T-helper 9 cell (primary cell): ENCODE results near the gene HMCN2.

Experiments used
- DNase-seq: peaks from one replicate; pipeline ENCODE4 v3.0.0-alpha.2; 2020

The HMCN2 gene

DNA sequence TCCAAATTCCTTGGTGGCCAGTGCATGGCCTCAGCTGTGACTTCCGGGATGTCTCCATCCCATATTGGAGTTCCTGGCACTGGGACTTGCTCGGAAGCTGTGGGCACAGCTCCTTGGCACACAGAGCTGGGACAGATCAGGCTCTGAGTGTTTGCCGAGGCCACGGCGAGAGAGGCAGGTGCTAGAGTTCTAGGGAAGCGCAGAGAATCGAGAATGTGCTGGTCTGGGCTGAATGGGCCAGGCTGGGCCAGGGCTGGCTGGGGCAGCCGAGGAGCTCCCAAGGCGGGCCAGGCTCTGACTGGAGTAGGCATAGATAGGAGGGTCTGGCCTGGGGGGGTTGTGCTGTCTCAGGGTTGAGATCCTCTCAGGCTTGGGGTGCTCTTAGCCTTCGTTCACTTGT, 45.4 kb downstream of the HMCN2 start:
- no peak for DNase-seq

DNA sequence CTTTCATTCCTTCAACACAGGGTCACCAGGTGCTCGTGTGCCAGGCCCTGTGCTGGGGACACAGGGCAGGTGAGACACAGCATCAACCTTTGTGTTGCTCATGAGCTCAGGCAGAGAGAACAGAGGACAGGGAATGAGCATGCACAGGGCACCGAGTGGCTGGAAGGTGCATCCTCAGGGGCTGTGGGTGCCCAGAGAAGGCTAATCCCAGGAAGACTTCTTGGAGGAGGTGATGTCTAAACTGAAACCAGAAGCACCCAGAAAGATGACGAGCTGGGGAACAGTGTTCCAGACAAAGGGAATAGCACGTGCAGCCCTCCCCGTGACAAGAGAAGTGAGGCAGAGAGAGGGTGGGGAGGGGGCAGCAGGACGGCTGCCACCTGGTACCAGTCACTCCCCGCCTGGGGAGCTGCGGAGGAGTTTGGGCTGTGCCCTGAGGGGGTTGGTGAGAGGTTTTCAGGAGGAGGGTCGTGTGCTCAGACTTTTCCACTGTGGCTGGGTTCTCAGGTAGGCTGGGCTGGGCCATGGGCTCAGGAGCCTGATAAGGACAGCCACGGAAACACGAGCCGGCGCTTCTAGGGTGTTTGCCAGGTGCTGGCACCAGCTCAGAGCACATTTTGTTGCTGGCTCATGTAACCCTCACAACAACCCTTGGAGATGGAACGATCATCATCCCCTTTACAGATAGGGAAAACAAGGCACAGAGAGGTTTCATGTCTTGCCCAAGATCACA, 46.0 kb downstream of the HMCN2 start:
- DNase-seq: no peak

DNA sequence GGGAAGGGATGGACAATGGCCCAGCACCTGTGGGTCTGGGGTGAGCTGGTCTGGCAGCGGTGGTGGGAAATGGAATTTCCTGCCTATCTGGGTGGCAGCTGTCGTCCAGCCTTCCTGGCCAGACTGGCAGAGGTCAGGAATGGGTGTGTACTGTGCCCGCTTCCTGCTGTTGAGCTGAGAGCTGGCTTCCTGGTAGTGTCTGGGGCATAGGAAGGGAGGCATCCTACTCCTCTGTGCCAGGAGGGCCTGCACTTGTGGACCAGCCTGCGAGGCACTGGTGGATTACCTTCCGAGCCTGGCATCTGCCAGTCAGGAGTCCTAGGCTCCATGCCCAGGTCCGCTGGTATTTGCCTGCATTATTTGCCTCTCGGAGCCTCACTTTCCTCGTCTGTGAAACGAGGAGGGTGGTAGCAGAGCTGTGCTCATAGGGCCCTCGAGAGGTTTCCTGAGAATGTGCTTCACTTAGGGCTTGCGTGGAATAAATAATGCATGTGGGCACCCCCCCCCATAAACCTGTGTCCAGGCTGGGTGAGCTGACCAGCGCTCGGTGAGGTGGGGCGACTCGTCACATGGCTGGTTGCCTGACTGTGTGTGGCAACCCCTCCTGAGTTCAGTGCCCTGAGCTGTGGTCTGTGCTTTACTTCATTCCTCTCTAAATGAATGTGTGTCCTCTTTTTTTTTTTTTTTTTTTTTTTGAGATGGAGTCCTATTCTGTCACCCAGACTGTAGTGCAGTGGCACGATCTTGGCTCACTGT, 47.7 kb downstream of the HMCN2 start:
- DNase-seq: no peak

DNA sequence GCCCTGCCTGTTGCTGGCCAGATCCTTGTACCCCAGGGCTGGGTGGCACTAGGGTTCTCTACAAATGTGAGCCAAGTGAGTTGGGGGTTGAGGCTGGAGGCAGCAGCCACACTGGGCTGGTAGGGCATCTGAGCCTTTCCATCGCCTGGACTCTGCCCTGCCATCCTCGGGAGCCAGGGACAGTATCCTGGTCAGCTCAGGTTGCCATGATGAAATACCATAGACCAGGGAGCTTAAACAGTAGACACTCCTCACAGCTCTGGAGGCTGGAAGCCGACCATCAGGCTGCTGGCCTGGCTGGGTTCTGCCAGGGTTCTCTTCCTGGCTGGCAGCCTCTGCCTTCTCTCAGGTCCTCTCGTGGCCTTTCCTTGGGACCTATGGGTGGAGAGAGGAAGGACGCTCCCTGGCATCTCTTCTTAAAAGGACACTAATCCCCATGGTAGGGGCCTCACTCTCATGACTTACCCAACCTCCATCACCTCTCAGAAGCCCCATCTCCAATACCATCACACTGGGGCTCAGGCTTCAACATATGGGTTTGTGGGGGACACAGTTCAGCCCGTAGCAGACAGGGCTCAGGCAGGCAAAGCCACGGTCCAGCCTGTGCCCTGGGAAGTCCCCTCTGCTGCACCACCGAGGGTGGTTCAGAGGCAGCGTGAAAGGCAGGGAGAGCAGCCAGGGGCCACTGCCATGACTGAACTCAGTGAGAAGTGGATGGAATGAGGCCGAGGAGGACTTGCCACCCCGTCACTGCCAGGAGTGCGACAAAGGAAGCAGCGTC, 50.1 kb downstream of the HMCN2 start:
- DNase-seq: no peak

DNA sequence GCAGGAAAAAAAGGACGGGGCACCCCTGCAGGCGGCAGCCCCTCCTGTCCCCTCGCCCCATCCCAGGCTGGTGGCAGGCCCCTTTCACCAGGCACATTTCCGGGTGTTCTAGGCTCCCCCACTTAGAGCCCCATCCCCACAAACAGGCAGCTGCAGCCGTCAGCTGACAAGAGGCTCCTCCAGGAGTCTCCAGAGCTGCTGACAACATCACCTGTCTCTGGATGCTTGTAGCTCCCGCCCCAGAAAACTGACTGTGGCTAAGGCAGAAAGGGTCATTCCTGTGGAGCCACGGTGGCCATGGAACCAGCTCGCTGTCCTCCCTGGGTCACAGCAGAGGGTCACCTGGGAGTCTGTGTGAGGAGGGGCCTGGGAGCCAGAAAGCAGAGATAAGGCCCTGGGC, 50.9 kb downstream of the HMCN2 start:
- DNase-seq: no peak

DNA sequence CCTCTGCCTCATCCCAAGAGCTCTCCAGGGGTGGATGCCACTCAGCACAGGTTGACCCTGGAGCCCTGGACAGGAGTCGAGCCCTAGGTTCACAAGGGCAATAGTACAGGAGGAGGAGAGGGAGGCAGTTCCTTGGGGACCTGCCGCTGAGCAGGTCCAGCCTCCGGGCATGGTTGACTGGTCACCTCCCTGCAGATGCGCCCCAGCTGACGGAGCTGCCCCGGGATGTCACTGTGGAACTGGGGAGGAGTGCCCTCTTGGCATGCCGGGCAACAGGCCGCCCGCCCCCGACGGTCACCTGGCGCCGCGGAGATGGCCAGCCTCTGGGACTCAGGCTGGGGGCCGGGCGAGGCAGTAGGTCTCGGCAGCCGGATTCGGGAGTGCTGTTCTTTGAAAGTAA, 53.7 kb downstream of the HMCN2 start:
- no peak for DNase-seq

DNA sequence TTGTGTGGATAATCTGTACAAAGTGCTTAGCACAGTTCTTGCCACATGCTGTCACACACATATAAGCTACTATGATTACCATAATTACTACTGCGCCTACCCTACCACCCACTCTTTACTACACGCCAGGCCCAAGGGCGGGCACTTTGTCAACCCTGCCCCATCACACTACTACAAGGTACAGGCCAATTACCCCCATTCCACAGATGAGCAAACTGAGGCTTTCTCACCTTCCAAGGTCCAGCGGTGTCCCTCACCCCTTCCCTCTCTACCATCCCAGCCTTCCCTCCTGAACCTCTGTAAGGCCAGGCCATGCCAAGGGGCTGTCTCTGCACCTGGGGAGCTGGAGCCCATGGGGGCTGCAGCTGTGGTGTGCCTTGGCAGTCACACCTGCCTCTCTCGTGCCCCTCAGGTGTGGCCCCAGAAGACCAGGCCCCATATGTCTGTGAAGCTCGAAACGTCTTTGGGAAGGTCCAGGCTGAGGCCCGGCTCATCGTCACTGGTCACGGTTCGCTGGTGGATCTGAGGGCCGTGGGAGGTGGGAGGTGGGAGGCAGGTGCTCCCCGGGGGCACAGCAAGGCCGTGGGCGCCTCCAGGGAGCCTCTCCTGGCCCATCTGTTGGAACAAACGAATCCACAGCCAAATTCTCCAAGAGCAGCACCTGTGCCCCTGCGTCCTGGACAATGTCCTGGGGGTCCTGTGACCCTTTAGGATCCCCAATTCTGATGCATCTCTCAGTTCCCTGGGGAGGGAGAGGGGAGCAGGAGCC, 54.6 kb downstream of the HMCN2 start:
- DNase-seq: no peak

DNA sequence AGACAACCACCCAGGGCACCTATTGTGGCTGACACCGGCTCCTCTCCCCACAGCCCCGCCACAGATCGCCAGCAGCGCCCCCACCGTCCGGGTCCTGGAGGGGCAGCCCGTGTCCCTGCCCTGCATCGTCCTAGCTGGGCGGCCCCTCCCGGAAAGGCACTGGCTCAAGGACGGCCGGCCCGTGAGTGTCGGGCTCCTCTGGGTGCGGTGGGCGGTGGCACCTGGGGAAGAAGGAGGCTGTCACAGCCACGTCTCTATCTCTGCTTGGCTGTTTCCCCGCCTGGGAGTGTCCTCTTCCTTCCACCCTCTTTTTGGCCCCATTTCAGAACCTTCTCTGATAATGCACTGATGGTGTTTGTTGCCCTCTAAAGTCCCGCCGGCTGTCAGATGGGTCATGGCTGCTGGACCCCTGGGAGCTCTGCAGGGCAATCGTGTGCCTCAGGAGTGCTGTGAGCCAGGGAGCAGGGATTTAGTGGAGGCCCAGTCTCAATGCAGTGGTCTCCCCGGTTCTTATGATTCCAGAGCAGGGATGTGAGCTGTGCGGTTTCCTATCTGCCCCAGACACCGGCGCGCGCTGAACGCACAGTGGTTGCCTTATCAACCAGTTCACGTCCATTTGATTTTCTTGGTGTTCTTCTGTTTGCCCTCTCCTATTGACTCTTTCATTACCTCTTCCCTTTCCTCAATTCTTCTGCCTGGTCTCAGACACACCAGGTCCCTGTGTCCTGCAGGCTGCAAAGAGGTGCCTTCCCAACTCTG, 55.3 kb downstream of the HMCN2 start:
- DNase-seq: no peak

DNA sequence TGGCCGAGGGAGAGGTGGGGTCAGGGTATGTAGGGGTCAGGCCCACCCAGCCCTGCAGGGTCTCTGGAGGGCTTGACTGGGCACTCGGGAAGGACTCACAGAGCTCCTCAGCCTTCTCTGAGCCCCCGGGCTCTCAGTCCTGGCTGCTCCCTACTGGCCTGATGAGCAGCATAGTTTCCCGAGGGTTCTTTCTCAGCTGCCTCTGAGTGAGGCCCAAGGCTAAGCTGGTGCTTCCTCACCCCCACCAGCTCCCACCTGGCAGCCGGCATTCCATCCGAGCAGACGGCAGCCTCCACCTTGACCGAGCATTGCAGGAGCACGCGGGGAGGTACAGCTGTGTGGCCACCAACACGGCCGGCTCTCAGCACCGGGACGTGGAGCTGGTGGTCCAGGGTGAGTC, 56.0 kb downstream of the HMCN2 start:
- DNase-seq: no peak

DNA sequence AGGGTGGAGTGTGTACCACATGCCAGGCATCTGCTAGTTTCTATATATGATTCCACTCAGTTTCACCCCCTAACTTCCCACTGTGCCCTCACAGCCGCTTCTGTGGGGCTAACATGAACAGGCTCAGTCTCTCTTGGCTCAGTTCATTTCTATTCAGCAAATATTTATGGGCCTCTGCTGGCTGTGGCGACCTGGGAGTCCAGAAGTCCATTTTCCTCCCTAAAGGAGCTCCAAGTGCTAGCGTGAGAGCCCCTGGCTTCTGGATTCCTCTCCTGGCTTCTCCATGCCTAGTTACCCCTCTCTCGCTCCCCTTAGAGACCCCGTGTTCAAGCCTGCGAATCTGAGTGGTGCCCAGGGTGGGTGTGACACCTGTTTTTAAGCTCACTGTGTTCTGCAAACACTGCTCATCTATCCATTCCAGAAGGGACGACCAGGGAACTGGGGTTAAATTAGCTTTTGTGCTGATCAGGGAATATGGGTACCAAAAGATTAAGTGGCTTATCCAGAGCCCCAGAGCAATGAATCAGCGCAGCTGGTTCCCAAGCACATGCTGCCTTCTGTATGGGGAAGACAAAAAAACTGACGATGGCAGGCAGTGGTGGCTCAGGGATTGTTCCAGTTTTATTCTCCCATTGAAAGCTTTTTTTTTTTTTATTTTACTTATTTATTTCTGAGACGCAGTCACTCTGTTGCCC, 57.6 kb downstream of the HMCN2 start:
- DNase-seq: no peak

DNA sequence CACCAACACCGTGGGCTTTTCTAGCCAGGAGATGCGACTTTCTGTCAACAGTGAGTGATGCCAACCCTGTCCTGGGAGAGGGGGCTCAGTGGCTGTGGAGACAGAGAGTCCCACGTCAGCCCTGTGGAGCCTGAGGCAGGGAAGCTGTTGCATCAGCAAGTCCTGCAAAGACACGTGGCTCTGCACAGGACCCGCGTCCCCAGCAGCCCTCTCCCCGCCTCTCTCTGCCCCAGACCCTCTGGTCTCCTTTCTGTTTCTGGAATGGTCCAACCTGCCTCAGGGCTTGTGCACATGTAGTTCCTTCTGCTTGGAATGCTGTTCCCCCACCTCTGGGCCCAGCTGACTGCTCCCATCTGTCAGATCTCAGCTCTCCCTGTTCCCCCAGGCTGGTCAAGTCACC, 60.4 kb downstream of the HMCN2 start:
- DNase-seq: no peak

DNA sequence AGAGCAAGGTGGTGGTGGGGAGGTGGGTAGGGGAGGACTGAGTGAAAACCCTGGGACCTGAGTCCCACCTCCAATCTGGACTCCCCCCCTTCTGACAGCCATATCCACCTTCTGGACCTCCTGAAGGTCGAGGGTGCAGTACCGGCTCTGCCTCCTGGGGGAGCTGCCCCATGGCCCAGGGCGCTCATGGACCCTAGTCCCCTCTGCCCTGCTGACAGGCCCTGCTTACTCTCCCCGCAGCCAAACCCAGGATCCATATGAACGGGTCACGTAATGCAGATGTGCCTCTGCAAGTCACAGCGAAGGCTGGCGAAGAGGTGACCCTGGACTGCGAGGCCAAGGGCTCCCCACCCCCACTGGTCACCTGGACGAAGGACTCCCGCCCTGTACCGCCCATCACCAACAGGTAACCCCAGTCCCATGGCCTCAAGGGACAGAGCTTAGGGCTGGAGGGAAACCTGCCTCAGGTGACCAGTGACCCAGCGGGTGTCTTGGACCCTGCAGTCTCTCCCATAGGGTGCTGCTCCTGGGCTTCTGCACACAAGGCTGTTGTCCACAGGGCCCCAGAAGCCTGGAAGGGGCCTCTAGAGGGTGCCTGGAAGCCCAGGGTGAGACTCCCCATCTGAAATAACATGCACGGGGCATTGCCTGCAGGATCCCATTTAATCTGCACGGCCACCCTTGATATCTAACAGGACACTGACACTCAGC, 61.7 kb downstream of the HMCN2 start:
- no peak for DNase-seq

DNA sequence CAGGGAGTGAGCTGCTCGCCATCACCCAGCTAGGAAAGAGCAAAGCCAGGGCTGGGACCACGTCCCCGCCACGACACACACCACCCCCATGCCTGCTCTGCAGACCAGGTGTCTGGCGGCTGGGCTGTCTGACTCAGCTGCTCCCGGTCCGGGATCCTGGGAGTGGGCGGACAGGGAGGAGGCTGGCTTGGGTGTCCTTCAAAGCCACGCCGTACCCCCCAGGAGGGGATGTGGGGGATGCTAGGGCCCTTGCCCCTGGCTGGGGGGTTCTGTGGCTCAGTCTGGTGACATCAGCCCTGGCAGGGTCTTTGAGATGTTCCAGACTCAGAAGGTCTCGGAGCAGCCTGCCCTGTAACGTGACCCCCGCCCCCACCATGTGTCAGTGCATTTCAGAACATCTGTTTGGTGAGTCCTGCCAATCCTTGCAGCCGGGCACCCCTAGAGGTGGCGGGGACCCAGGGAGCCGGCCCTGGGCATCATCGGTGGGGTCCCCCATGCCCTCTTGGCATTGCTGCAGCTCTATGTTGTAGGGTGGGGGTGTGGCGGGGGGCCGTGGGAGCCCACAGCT, 62.3 kb downstream of the HMCN2 start:
- no peak for DNase-seq

DNA sequence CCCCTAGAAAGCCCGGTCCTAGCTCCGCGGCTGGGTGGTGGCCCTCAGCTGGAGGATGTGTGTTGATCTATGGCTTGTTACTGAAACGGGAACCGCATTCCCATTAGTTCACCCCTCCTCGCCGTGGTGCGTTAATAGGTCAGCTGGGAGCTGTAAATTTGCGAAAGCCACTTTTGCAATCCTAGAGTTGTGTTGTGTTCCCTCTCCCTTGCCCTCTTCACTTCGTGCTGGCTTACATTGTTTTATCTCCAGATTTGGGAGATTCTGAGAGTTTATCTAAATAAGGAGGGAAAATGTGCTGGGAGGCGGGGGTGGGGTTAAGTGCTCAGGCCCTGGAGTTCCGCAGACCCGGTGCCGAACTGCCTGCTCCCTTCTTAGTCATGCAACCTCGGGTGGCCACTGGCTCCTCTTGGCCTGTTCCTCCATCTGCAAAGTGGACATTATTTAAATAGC, 62.8 kb downstream of the HMCN2 start:
- no peak for DNase-seq

DNA sequence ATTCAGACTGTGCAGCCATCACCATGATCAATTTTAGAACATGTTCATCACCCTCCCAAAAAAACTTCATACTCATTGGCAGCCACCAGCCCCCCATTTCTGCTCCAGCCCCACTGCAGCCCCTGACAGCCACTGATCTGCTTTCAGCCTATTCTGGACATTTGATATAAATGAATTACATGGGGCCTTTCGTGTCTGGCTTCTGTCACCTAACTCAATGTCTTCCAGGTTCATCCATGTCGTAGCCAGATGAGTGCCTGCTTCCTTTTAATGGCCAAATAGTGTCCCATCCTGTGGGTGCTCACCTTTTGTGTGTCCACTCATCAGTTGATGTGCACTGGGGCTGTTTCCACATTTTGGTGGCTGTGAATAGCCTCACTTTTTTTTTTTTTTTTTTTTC, 63.5 kb downstream of the HMCN2 start:
- DNase-seq: no peak

DNA sequence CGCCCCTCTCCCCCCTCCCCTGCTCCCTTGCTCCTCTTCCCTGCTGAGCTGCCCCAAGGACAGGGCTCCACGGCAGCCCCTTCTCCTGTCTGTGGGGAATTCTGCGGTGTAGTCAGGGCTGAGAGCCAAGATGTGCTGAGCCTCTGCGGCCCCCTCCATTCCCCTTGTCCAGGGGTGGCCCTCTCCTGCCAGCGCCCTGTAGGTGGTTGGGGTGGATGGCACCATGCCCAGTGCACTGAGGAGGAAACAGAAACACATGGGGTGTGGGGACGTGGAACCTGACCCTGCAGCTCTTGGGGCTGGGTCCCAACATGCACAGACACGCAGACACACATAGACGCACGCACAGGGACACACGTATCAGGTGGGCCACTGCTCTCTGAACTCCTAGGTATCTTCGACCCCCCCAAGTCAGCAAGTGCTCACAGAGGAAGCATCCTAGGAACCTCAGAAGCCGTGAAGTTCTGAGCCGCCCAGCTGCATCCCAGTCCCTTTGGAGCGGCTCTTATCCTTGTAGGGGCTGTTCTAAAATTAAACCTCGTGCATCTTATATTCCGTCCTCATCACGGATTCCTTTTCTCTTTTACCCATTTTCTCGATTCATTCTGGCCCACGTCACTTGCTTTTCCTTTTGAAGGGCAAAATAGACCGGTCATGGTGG, 64.8 kb downstream of the HMCN2 start:
- DNase-seq: no peak

DNA sequence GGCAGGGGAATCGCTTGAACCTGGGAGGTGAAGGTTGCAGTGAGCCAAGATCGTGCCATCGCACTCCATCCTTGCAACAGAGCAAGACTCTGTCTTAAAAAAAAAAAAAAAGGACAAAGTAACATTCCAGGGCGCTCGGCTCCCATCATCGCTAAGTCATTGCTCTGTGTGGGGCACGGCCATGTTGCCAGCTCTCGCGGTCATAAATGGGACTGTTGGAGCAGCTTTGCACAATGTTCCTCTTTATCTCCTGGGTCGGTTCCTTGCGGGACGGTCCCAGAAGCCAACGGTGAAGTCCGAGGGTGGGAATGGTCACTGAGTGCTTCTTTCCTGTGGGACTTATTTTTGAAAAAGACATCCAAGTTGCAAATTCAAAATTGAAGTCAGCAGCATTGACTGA, 65.5 kb downstream of the HMCN2 start:
- DNase-seq: no peak

DNA sequence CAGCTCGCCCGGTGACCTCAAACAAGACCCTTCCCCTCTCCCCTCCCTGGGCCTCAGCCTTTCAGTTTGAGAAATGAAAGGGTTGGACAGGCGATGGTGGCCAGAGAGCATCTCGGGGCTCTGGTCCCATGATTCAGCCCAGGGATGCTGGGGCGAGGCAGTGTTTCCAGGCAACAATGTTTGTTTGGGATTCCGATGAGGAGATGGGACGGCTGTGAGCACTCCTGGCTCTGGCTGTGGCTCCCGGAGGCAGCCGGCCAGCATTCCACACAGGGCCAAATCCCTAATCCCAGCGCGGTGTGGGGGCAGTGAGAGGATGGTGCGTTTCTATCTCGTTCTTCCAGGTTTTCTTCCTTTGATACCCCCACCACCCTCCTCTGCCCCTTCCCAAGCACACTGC, 66.0 kb downstream of the HMCN2 start:
- no peak for DNase-seq

DNA sequence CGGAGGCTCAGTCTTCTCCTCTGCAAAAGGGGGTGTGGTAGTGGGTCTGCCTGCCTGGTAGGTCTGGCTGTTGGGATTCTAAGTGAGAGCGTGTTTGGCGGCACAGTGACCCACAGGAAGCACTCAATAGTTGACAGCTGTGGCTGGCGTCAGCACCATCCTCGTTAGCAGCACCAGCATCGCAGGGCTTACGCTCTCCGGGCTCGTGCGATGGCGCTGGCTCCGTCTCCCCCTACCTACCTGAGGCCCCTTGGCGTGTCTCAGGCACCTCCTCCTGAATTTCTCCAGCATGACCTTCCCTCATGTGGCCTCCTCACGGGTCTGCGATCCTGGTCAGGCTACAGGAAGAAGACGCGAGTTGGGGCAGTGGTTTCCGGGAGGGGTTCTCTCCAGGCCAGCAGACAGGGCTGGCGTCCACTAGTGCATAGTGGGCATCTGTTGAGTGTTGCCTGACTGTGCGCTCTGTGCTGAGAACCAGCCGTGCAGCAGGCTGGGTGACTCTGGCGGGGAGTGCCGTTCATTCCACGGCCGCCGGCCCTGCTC, 66.9 kb downstream of the HMCN2 start:
- no peak for DNase-seq
